Activated CD8-positive, alpha-beta T cell treated with anti-CD3 and anti-CD28 coated beads, Interleukin-2, amount 10 ng/mL, durations not matched to agents 7 days and 5 days (primary cell): ENCODE results near the gene CYYR1. TPM values are rescaled to one million over a fixed set of nuclear protein-coding genes. Genes with fewer than 3 reads are reported as not detected.

Experiments
- ATAC-seq: fragments of 150-1000 bp; cut with Tn5 transposase; one replicate; pipeline ENCODE4 v1.10.0; 2021; ENCODE audit warnings: moderate library complexity
- CTCF ChIA-PET: fragments of 350-600 bp; sonication (Branson Sonifier 250); formaldehyde crosslinking; loops from one replicate; lab custom pipeline; 2021; ENCODE audit warnings: antibody characterized with exemption; lab: Charles Lee
- POLR2A ChIA-PET: fragments of 350-600 bp; sonication (Branson Sonifier 250); formaldehyde crosslinking; loops from one replicate; lab custom pipeline; 2021; ENCODE audit warnings: antibody characterized with exemption; lab: Charles Lee
- DNase-seq: peaks from one replicate; pipeline ENCODE4 v3.0.0-alpha.2; 2020
- H3K27ac Mint-ChIP-seq: one replicate; pipeline ENCODE4 v1.8.0; 2021; ENCODE audit warnings: mild to moderate bottlenecking, mixed read lengths
- H3K27me3 Mint-ChIP-seq: one replicate; pipeline ENCODE4 v1.8.0; 2021; ENCODE audit warnings: low read depth, mixed read lengths
- H3K36me3 Mint-ChIP-seq: one replicate; pipeline ENCODE4 v1.8.0; 2021; ENCODE audit warnings: low read depth, mixed read lengths
- H3K4me1 Mint-ChIP-seq: one replicate; pipeline ENCODE4 v1.8.0; 2021; ENCODE audit warnings: low read depth, mixed read lengths
- H3K4me3 Mint-ChIP-seq: one replicate; pipeline ENCODE4 v1.8.0; 2021; ENCODE audit warnings: mild to moderate bottlenecking, mixed read lengths
- H3K9me3 Mint-ChIP-seq: one replicate; pipeline ENCODE4 v1.8.0; 2022; ENCODE audit warnings: mixed read lengths; ENCODE audit not compliant: insufficient read depth
- total RNA-seq, 2 experiments: library from RNA; stranded (reverse); gene quantifications; one replicate each; pipeline ENCODE4 v1.2.3, GENCODE V29; 2021

CYYR1 gene
- total RNA-seq: not detected

DNA sequence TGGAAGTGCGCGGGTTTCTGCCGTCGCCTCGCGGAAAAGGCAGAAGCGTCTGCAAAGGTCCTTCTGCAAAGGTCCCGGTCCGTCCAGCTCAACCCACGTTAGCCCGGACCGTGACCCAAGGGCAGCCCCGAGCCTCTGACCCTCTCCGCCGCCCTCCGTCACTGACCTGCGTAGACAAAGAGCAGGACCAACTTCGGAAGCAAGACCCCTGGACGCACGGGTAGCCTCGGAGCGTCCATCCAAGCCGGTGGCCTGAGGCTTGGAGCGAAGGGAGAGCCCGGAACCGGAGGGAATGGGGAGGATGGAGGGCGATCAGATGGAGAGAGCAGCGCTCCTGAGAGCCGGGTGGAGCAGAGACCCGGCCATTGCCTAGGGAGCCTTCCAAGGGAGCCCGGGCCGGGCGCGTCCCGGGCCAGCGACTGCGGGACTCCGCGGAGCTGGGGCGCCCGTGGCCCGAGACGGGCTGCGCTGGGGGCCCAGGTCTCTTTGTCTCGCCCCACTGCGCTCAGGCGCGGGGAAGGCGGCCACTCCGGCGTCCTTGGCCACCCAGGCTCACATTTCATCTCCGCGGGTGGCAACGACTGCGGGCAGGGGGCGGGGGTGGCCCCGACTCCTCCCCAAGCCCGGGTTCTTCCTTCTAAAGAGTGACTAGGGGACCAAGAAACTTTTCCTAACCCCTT, at the start of gene CYYR1:
CYYR1 (minus strand) TSS at position 585 of the 680 bp plus-strand sequence; CDS start at position 239, 346 bp downstream.
- Mint-ChIP-seq H3K9me3 (no peaks in the 10 kb centered on the region), H3K27me3 (peaks cover 21% of the 10 kb centered on the region), H3K36me3 (peaks cover 6% of the 10 kb centered on the region), H3K4me3 (no peak within 1 kb of the TSS), H3K27ac (no peak within 1 kb of the TSS), H3K4me1 (peaks cover 2% of the 10 kb centered on the region)
- no peak for ATAC-seq
- ChIA-PET CTCF (no interaction called here), POLR2A (no interaction called here)
- DNase-seq: no peak

DNA sequence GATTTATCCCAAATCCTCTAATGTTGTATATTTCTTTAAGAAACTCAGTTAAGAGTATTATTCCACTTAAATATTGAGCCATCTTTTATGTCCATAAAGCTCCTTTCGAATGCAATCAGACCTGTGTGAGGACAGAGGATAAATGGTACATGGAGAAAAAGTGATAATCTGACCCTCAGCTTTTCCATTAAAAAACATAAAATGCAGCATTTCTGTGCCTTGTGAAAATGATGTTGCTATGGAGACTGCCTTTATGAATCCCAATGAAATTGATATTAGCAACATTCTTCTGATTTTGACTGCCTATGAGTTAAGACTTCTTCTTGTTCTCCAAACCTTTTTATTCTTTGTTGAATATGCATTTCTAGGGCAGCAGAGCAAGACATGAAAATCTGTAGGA, 44.1 kb upstream of the CYYR1 start:
- ATAC-seq (no peak), DNase-seq (no peak)
- Mint-ChIP-seq H3K9me3 (no peaks in the 10 kb centered on the region), H3K27me3 (no peaks in the 10 kb centered on the region), H3K4me3 (no peak overlapping the region), H3K36me3 (no peaks in the 10 kb centered on the region), H3K4me1 (no peaks in the 10 kb centered on the region), H3K27ac (no peak overlapping the region)
- ChIA-PET POLR2A (no interaction called here), CTCF (no interaction called here)

GRCh38 chr21:26614251-26614650, 41.2 kb upstream of the CYYR1 start:
- Mint-ChIP-seq H3K27ac (no peak overlapping the region), H3K9me3 (no peaks in the 10 kb centered on the region), H3K36me3 (no peaks in the 10 kb centered on the region), H3K27me3 (no peaks in the 10 kb centered on the region), H3K4me1 (no peaks in the 10 kb centered on the region), H3K4me3 (no peak overlapping the region)
- POLR2A ChIA-PET: no interaction called here
- DNase-seq (no peak), ATAC-seq (no peak)
- CTCF ChIA-PET: no interaction called here

DNA sequence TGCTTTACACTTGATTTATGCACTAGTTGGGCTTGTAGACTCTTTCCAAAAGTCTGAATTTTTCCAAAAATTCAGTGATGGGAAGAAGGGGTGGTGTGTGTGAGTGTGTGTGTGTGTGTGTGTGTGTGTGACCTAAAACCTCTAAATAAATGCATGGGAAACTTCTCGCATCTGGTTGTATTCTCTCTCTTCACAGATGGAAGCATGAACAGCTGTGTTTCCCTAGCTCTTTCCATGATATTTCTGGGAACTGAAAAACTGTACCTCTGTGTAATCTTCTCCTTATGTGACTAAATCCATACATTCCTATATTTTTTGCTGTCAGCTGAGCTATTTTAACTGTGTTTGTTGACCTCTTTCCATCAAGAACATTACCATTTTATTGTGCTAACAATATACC, 26.2 kb upstream of the CYYR1 start:
- ChIA-PET POLR2A (no interaction called here), CTCF (no interaction called here)
- no peaks in the 10 kb centered on the region for H3K9me3 Mint-ChIP-seq
- ATAC-seq (no peak), DNase-seq (no peak)
- H3K27ac Mint-ChIP-seq: no peak overlapping the region
- no peak overlapping the region for H3K4me3 Mint-ChIP-seq
- H3K4me1 Mint-ChIP-seq: no peaks in the 10 kb centered on the region
- H3K36me3 Mint-ChIP-seq: no peaks in the 10 kb centered on the region
- H3K27me3 Mint-ChIP-seq: no peaks in the 10 kb centered on the region

GRCh38 chr21:26597981-26598380, 24.9 kb upstream of the CYYR1 start:
- ChIA-PET CTCF (no interaction called here), POLR2A (no interaction called here)
- H3K4me3 Mint-ChIP-seq: no peak overlapping the region
- ATAC-seq (no peak), DNase-seq (no peak)
- no peaks in the 10 kb centered on the region for H3K27me3 Mint-ChIP-seq
- no peak overlapping the region for H3K27ac Mint-ChIP-seq
- no peaks in the 10 kb centered on the region for H3K4me1 Mint-ChIP-seq
- H3K36me3 Mint-ChIP-seq: no peaks in the 10 kb centered on the region
- no peaks in the 10 kb centered on the region for H3K9me3 Mint-ChIP-seq

DNA sequence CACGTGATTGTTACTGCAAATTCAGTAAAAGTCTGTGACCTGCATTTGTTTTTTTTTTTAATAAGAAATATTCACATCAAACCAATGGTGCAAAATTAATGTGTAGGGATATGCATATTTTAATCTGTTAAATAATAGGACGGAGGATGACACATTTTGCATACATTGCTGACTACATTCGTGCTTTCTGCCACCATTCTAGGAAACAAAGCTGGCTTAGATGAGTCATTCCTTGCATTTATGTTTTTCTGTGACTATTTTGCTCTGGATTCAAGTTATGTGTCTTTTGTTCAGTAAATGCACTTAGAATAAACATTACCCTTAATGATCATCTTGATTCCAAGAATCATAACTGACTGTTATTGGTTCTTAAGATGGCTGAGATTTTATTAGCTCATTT, 23.9 kb upstream of the CYYR1 start:
- H3K27ac Mint-ChIP-seq: no peak overlapping the region
- no peak for DNase-seq
- POLR2A ChIA-PET: no interaction called here
- H3K36me3 Mint-ChIP-seq: no peaks in the 10 kb centered on the region
- H3K4me1 Mint-ChIP-seq: no peaks in the 10 kb centered on the region
- CTCF ChIA-PET: no interaction called here
- H3K9me3 Mint-ChIP-seq: no peaks in the 10 kb centered on the region
- no peaks in the 10 kb centered on the region for H3K27me3 Mint-ChIP-seq
- ATAC-seq: no peak
- no peak overlapping the region for H3K4me3 Mint-ChIP-seq

DNA sequence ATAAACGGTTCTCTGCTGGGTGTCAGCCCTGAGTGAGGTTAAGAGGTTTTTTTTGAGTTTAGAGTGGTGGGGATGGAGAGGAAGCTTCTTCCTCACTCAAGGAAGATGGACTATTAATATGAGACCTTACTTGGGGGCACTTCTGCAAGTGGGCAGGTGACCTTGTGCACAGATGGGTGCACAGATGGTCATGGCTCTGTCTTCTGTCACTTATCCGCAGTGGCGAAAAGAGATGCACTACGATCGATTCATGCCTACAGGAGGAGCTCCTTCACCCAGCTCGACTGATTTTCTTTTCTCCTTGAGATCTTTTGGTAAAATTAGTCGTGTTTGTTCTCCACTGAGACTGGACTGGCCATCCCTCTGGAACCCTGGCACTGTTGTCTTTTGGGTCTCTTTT, 22.9 kb upstream of the CYYR1 start:
- POLR2A ChIA-PET: no interaction called here
- H3K9me3 Mint-ChIP-seq: no peaks in the 10 kb centered on the region
- ATAC-seq (no peak), DNase-seq (no peak)
- H3K4me1 Mint-ChIP-seq: no peaks in the 10 kb centered on the region
- H3K36me3 Mint-ChIP-seq: no peaks in the 10 kb centered on the region
- no peak overlapping the region for H3K4me3 Mint-ChIP-seq
- H3K27ac Mint-ChIP-seq: no peak overlapping the region
- no peaks in the 10 kb centered on the region for H3K27me3 Mint-ChIP-seq
- CTCF ChIA-PET: no interaction called here

DNA sequence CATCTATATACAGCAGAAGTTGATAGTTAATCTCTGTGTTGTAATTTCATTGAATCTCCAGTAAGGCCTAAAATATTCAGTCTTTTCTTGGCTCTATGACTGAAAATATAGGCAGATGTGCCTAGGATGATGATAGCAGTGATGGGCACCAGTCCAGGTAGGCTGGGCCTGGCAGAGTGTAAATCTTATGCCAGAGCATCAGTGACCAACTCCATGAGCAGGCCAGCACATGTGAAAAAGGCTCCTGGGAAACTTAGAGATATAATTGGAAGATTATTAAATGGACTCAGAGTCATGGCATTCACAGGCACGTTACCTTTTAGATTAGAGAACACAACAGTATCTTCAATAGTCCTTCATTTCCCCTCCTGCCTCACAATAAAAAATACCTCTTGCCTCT, 20.7 kb upstream of the CYYR1 start:
- Mint-ChIP-seq H3K27me3 (no peaks in the 10 kb centered on the region), H3K36me3 (no peaks in the 10 kb centered on the region), H3K4me1 (no peaks in the 10 kb centered on the region), H3K9me3 (no peaks in the 10 kb centered on the region), H3K4me3 (no peak overlapping the region), H3K27ac (no peak overlapping the region)
- no peak for DNase-seq
- ATAC-seq: no peak
- ChIA-PET POLR2A (no interaction called here), CTCF (no interaction called here)

GRCh38 chr21:26591543-26591942, 18.5 kb upstream of the CYYR1 start:
- ChIA-PET POLR2A (no interaction called here), CTCF (no interaction called here)
- no peaks in the 10 kb centered on the region for H3K27me3 Mint-ChIP-seq
- DNase-seq (no peak), ATAC-seq (no peak)
- no peaks in the 10 kb centered on the region for H3K9me3 Mint-ChIP-seq
- H3K4me1 Mint-ChIP-seq: no peaks in the 10 kb centered on the region
- no peak overlapping the region for H3K27ac Mint-ChIP-seq
- H3K36me3 Mint-ChIP-seq: no peaks in the 10 kb centered on the region
- H3K4me3 Mint-ChIP-seq: no peak overlapping the region

DNA sequence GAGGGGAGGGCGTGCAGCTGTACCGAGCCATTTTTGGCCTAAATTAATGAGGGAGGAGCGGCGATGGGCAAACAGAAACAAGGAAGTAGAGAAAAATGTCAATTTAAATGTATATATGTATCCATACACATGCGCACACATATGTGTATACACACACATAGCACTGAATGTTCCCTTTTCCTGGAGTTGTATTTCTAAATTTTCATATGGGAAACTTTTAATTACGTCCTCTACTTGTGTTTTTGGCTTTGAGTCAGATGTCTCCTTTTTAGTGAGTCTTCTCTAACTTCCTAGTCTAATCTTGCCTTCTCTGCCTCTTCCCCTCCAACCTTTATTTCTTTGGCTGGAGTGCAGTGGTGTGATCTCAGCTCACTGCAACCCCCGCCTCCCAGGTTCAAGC, 15.4 kb upstream of the CYYR1 start:
- Mint-ChIP-seq H3K27me3 (no peaks in the 10 kb centered on the region), H3K4me1 (no peaks in the 10 kb centered on the region), H3K36me3 (no peaks in the 10 kb centered on the region), H3K9me3 (no peaks in the 10 kb centered on the region), H3K4me3 (no peak overlapping the region), H3K27ac (no peak overlapping the region)
- ATAC-seq (no peak), DNase-seq (no peak)
- ChIA-PET CTCF (no interaction called here), POLR2A (no interaction called here)

- POLR2A ChIA-PET: no interaction called here
- CTCF ChIA-PET: no interaction called here
- Mint-ChIP-seq H3K27ac (no peak overlapping the region), H3K9me3 (no peaks in the 10 kb centered on the region), H3K4me1 (no peaks in the 10 kb centered on the region), H3K27me3 (no peaks in the 10 kb centered on the region), H3K4me3 (no peak overlapping the region), H3K36me3 (no peaks in the 10 kb centered on the region)
- DNase-seq (no peak), ATAC-seq (no peak)
Observed at GRCh38 chr21:26587736-26588201, 14.7 kb upstream of the CYYR1 start.

DNA sequence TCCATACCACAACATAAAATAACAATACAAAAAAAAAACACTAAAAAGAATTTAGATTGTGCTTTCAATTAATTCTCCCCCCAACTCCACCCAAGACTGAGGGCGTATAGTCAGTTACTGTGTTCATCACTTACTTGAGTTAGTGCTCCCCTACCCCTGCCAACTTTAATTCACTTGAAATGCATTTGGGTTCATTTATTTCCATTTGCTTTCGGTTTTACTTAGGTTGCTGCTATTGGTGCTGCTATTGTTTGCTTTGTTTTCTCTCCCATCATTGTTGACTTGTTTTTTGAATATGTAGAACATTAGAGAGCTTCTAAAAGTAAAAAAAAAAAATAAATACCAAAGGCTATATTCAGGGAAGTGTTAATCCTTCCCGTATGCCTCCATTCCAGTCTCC, 10.7 kb upstream of the CYYR1 start:
- Mint-ChIP-seq H3K27me3 (no peaks in the 10 kb centered on the region), H3K4me3 (no peak overlapping the region), H3K4me1 (no peaks in the 10 kb centered on the region), H3K36me3 (no peaks in the 10 kb centered on the region), H3K27ac (no peak overlapping the region), H3K9me3 (no peaks in the 10 kb centered on the region)
- ChIA-PET POLR2A (interaction anchor here (0.6 kb wide), 1 partner anchor 19 kb away, joined by 3 read pairs; no protein-coding TSS in a partner anchor), CTCF (no interaction called here)
- ATAC-seq (no peak), DNase-seq (no peak)

GRCh38 chr21:26581818-26582217, 8.7 kb upstream of the CYYR1 start:
- Mint-ChIP-seq H3K27ac (no peak overlapping the region), H3K4me3 (no peak overlapping the region), H3K36me3 (no peaks in the 10 kb centered on the region), H3K9me3 (no peaks in the 10 kb centered on the region), H3K27me3 (no peaks in the 10 kb centered on the region), H3K4me1 (no peaks in the 10 kb centered on the region)
- CTCF ChIA-PET: no interaction called here
- ATAC-seq (no peak), DNase-seq (no peak)
- POLR2A ChIA-PET: no interaction called here
